Right cardiac atrium (tissue), 5 donors: ENCODE results near the gene GRID2. TPM values are rescaled to one million over a fixed set of nuclear protein-coding genes. Genes with fewer than 3 reads are reported as not detected.

ENCODE experiments used
- ATAC-seq, 2 donors: fragments of 200-7000 bp; cut with Tn5 transposase; one replicate each; pipeline versions ENCODE4 v1.8.0 to v1.9.1; 2020; ENCODE audit warnings: moderate library complexity in 2 of 2, mild to moderate bottlenecking in 1 of 2
- DNase-seq, 3 donors: peaks; one replicate each; pipeline ENCODE4 v3.0.0-alpha.2; 2020
- H3K27ac ChIP-seq: one replicate; pipeline ENCODE4 v1.5.1; 2013; ENCODE audit warnings: mild to moderate bottlenecking, low read length, control low read depth, moderate library complexity
- H3K27me3 ChIP-seq: one replicate; pipeline ENCODE4 v1.6.1; 2013; ENCODE audit not compliant: control insufficient read depth, insufficient read depth
- H3K4me1 ChIP-seq: one replicate; pipeline ENCODE4 v1.6.1; 2013; ENCODE audit warnings: low read length; ENCODE audit not compliant: control insufficient read depth, insufficient read depth
- H3K4me3 ChIP-seq: one replicate; pipeline ENCODE4 v1.5.1; 2013; ENCODE audit warnings: low read length, control low read depth
- H3K9me3 ChIP-seq: one replicate; pipeline ENCODE4 v1.6.1; 2013; ENCODE audit warnings: low read length; ENCODE audit not compliant: control insufficient read depth
- WGBS: extraction: QIAGEN DNeasy Blood & Tissue Kit; methylation state at CpG from one replicate; pipeline ENCODE4 v1.1.7; 2013; 5-methylcytosine and 5-hydroxymethylcytosine counted together
- intact Hi-C, 4 donors: fragments of 100-400 bp; cut with DNase I; formaldehyde crosslinking; loops; one replicate each; pipeline versions ENCODE4 v1.11.0 to v1.14.0; 2022 to 2023
- long read RNA-seq, 4 donors: library from polyadenylated mRNA; unstranded; transcript quantifications; one replicate each; pipeline ENCODE4 v2.0.0, GENCODE V29; 2020 to 2021
- polyA plus RNA-seq: library from polyadenylated mRNA; stranded (reverse); fragments of 200-250 nt; gene quantifications from one replicate; pipeline ENCODE4 v1.2.3, GENCODE V29; 2013
- total RNA-seq, 4 donors: library from RNA; stranded (reverse); fragmentation: NEBNext Ultra II Directional; extraction: Animal tissue kit (Norgen Biotek cat#: 25700); gene quantifications; one replicate each; pipeline ENCODE4 v1.2.1, GENCODE V29; 2021
- donor health status: healthy with polysubstance abuse.
- donor health status: DM: no; HTN: yes; CAD: no.
- donor health status: DM: no; HTN: no; CAD: no.
- donor health status: DM: no; HTN: yes; CAD: no; lungs with severe emphysema.
- donor health status: DM: yes; HTN: yes; CAD: no.

The GRID2 gene
- 1 to 10 TPM in 1 of 4 donors, under 1 TPM in 3; 0.17 to 1.0 (median 0.59) TPM for total RNA-seq
- 0.09 TPM for polyA plus RNA-seq
- long read RNA-seq, donor 1, result 0 reads
- long read RNA-seq, donor 2, result 0 reads
- long read RNA-seq, donor 3, partial matches to known transcripts, result 0 of 1 reads
- long read RNA-seq, donor 3, other reads (novel, unspliced or antisense), result 1 of 1 reads
- long read RNA-seq, donor 4, result 0 reads

- no peaks in the 10 kb centered on the region for H3K4me1 ChIP-seq
- peak; percentile 56 to 67 for ATAC-seq
- DNase-seq, result peak; percentile 21 to 59 (median 39)
- peak within 1 kb of the TSS; percentile 55 for H3K4me3 ChIP-seq
- no peaks in the 10 kb centered on the region for H3K9me3 ChIP-seq
- WGBS, result 1% methylated on average over 29 of the region's 29 CpGs
- intact Hi-C loops, result no loop called here
- H3K27ac ChIP-seq, result no peak within 1 kb of the TSS
- H3K27me3 ChIP-seq, result no peaks in the 10 kb centered on the region
Measured at GRCh38 chr4:92303621-92304027, at the start of gene GRID2. GRID2 (plus strand) TSS chr4:92303966.

- Histone ChIP-seq H3K4me3 (no peak overlapping the region), H3K4me1 (no peaks in the 10 kb centered on the region), H3K27ac (no peak overlapping the region), H3K9me3 (no peaks in the 10 kb centered on the region), H3K27me3 (no peaks in the 10 kb centered on the region)
- ATAC-seq, result no peak
- DNase-seq, result no peak
- intact Hi-C loops, result no loop called here
- WGBS, result 87% methylated on average over 4 of the region's 4 CpGs
Measured at GRCh38 chr4:92253986-92254671, 49.6 kb upstream of the GRID2 start.

GRCh38 chr4:92254767-92255442, 48.9 kb upstream of the GRID2 start:
- DNase-seq (no peak), ATAC-seq (no peak)
- WGBS, result 91% methylated on average over 8 of the region's 8 CpGs
- Histone ChIP-seq H3K27me3 (no peaks in the 10 kb centered on the region), H3K9me3 (no peaks in the 10 kb centered on the region), H3K4me1 (no peaks in the 10 kb centered on the region), H3K4me3 (no peak overlapping the region), H3K27ac (no peak overlapping the region)
- intact Hi-C loops, result no loop called here

- Histone ChIP-seq H3K4me1 (no peaks in the 10 kb centered on the region), H3K27me3 (no peaks in the 10 kb centered on the region), H3K27ac (no peak overlapping the region), H3K4me3 (no peak overlapping the region), H3K9me3 (no peaks in the 10 kb centered on the region)
- ATAC-seq (no peak), DNase-seq (no peak)
- 94% methylated on average over 1 of the region's 1 CpG for WGBS
- intact Hi-C loops, result no loop called here
Measured at GRCh38 chr4:92255920-92256244, 47.9 kb upstream of the GRID2 start.

- no peak overlapping the region for H3K4me3 ChIP-seq
- ATAC-seq (no peak), DNase-seq (no peak)
- intact Hi-C loops, result no loop called here
- H3K4me1 ChIP-seq, result no peaks in the 10 kb centered on the region
- H3K9me3 ChIP-seq, result no peaks in the 10 kb centered on the region
- H3K27ac ChIP-seq, result no peak overlapping the region
- H3K27me3 ChIP-seq, result no peaks in the 10 kb centered on the region
- WGBS, result 37% methylated on average over 1 of the region's 1 CpG
Measured at GRCh38 chr4:92257931-92258857, 45.6 kb upstream of the GRID2 start.

- no peak overlapping the region for H3K27ac ChIP-seq
- H3K4me1 ChIP-seq, result no peaks in the 10 kb centered on the region
- H3K27me3 ChIP-seq, result no peaks in the 10 kb centered on the region
- WGBS, result 68% methylated on average over 2 of the region's 2 CpGs
- intact Hi-C loops, result no loop called here
- H3K9me3 ChIP-seq, result no peaks in the 10 kb centered on the region
- DNase-seq, result no peak
- H3K4me3 ChIP-seq, result no peak overlapping the region
- no peak for ATAC-seq
Measured at GRCh38 chr4:92261256-92261655, 42.5 kb upstream of the GRID2 start.

GRCh38 chr4:92262371-92262770, 41.4 kb upstream of the GRID2 start:
- DNase-seq (no peak), ATAC-seq (no peak)
- intact Hi-C loops, result no loop called here
- 86% methylated on average over 2 of the region's 2 CpGs for WGBS
- no peaks in the 10 kb centered on the region for H3K27me3 ChIP-seq
- no peak overlapping the region for H3K27ac ChIP-seq
- H3K4me1 ChIP-seq, result no peaks in the 10 kb centered on the region
- H3K4me3 ChIP-seq, result no peak overlapping the region
- no peaks in the 10 kb centered on the region for H3K9me3 ChIP-seq

- no peaks in the 10 kb centered on the region for H3K9me3 ChIP-seq
- WGBS, result 84% methylated on average over 2 of the region's 2 CpGs
- no peak overlapping the region for H3K27ac ChIP-seq
- intact Hi-C loops, result no loop called here
- H3K4me3 ChIP-seq, result no peak overlapping the region
- ATAC-seq, result no peak
- no peaks in the 10 kb centered on the region for H3K27me3 ChIP-seq
- DNase-seq, result no peak
- no peaks in the 10 kb centered on the region for H3K4me1 ChIP-seq
Measured at GRCh38 chr4:92263010-92263409, 40.8 kb upstream of the GRID2 start.

GRCh38 chr4:92263575-92263974, 40.2 kb upstream of the GRID2 start:
- H3K4me3 ChIP-seq, result no peak overlapping the region

GRCh38 chr4:92264163-92264562, 39.6 kb upstream of the GRID2 start:
- Histone ChIP-seq H3K4me1 (no peaks in the 10 kb centered on the region), H3K27me3 (no peaks in the 10 kb centered on the region), H3K9me3 (no peaks in the 10 kb centered on the region), H3K27ac (no peak overlapping the region), H3K4me3 (no peak overlapping the region)
- WGBS, result 90% methylated on average over 3 of the region's 3 CpGs
- no peak for DNase-seq
- intact Hi-C loops, result no loop called here
- ATAC-seq, result no peak

More at GRCh38 chr4:92263575-92263974, 40.2 kb upstream of the GRID2 start:
- Histone ChIP-seq H3K27me3 (no peaks in the 10 kb centered on the region), H3K4me1 (no peaks in the 10 kb centered on the region), H3K9me3 (no peaks in the 10 kb centered on the region), H3K27ac (no peak overlapping the region)
- ATAC-seq (no peak), DNase-seq (no peak)
- intact Hi-C loops, result no loop called here
- WGBS, result 85% methylated on average over 1 of the region's 1 CpG

- no peak overlapping the region for H3K27ac ChIP-seq
- no peak for DNase-seq
- no peak for ATAC-seq
Measured at GRCh38 chr4:92265021-92265420, 38.7 kb upstream of the GRID2 start.

More at GRCh38 chr4:92265021-92265420, 38.7 kb upstream of the GRID2 start:
- Histone ChIP-seq H3K27me3 (no peaks in the 10 kb centered on the region), H3K4me3 (no peak overlapping the region), H3K4me1 (no peaks in the 10 kb centered on the region), H3K9me3 (no peaks in the 10 kb centered on the region)
- intact Hi-C loops, result no loop called here
- WGBS, result 4% methylated on average over 1 of the region's 1 CpG
